DOHH2 (cell line): Measurements from ENCODE around the gene NLGN2.
"Not testable (repeated sequence)": the region's sequence is repeated elsewhere in the genome, so short reads cannot be mapped to it uniquely, and the experiment has no call there.

Source experiments
- H3F3A ChIP-seq: fragments of 200-600 bp; sonication (generic), shearing (Covaris generic); 2 replicates; pipeline ENCODE4 v1.6.0; 2016; ENCODE audit warnings: antibody characterized with exemption, mild to moderate bottlenecking; ENCODE audit not compliant: control insufficient read depth, insufficient read depth
- H3K27ac ChIP-seq: fragments of 200-600 bp; sonication (generic); 2 replicates; pipeline ENCODE4 v1.5.1; 2014; ENCODE audit warnings: low read depth, mild to moderate bottlenecking, low read length, moderate library complexity
- H3K27me3 ChIP-seq: fragments of 200-600 bp; sonication (generic); 2 replicates; pipeline ENCODE4 v1.6.1; 2014; ENCODE audit warnings: mild to moderate bottlenecking, low read length, mixed read lengths; ENCODE audit not compliant: control insufficient read depth
- H3K36me3 ChIP-seq: fragments of 200-600 bp; sonication (generic); 2 replicates; pipeline ENCODE4 v1.6.1; 2014; ENCODE audit warnings: mild to moderate bottlenecking, low read length, moderate library complexity, mixed read lengths; ENCODE audit not compliant: control insufficient read depth
- H3K4me1 ChIP-seq: fragments of 200-600 bp; sonication (generic); 2 replicates; pipeline ENCODE4 v1.6.1; 2014; ENCODE audit warnings: mild to moderate bottlenecking, low read length, mixed read lengths; ENCODE audit not compliant: control insufficient read depth
- H3K4me2 ChIP-seq: fragments of 200-600 bp; sonication (generic); 2 replicates; pipeline ENCODE4 v1.6.0; 2014; ENCODE audit warnings: mild to moderate bottlenecking, low read length, moderate library complexity
- H3K4me3 ChIP-seq: fragments of 200-600 bp; sonication (generic); 2 replicates; pipeline ENCODE4 v1.5.1; 2014; ENCODE audit warnings: mild to moderate bottlenecking, low read length, mixed read lengths
- H3K79me2 ChIP-seq: fragments of 200-600 bp; sonication (generic); 2 replicates; pipeline ENCODE4 v1.6.1; 2014; ENCODE audit warnings: mild to moderate bottlenecking, low read length, mixed read lengths; ENCODE audit not compliant: control insufficient read depth
- H3K9me2 ChIP-seq: fragments of 200-600 bp; sonication (generic); replicated peaks from 2 replicates; pipeline ENCODE4 v1.6.1; 2014; ENCODE audit warnings: mild to moderate bottlenecking, low read length, mixed read lengths; ENCODE audit not compliant: control insufficient read depth
- H3K9me3 ChIP-seq: fragments of 200-600 bp; sonication (generic); 2 replicates; pipeline ENCODE4 v1.6.1; 2014; ENCODE audit warnings: antibody characterized with exemption, low read length, mixed read lengths; ENCODE audit not compliant: control insufficient read depth, insufficient read depth
- H4K20me1 ChIP-seq: fragments of 200-600 bp; sonication (generic); 2 replicates; pipeline ENCODE4 v1.6.0; 2014; ENCODE audit warnings: low read depth, mild to moderate bottlenecking, antibody characterized with exemption, low read length, moderate library complexity; ENCODE audit not compliant: control insufficient read depth, insufficient read depth
- CTCF ChIP-seq: fragments of 200-600 bp; sonication (generic); IDR thresholded peaks from one replicate; pipeline ENCODE4 v1.5.1; 2014; ENCODE audit warnings: antibody characterized with exemption, mild to moderate bottlenecking, low read depth, low read length; ENCODE audit not compliant: poor library complexity, severe bottlenecking
- EZH2phosphoT487 ChIP-seq: fragments of 200-600 bp; sonication (generic); IDR thresholded peaks from 2 replicates; pipeline ENCODE4 v1.6.1; 2017; ENCODE audit warnings: borderline replicate concordance, mild to moderate bottlenecking, antibody characterized with exemption, low read length, moderate library complexity, mixed read lengths

The NLGN2 gene

GRCh38 chr17:7367083-7367482, 40.6 kb upstream of the NLGN2 start:
- Histone ChIP-seq H3K4me2 (no peak overlapping the region), H4K20me1 (no peaks in the 10 kb centered on the region), H3K36me3 (no peaks in the 10 kb centered on the region), H3K4me1 (no peaks in the 10 kb centered on the region), H3K79me2 (no peaks in the 10 kb centered on the region), H3F3A (no peaks in the 10 kb centered on the region), H3K4me3 (no peak overlapping the region), H3K9me3 (no peaks in the 10 kb centered on the region), H3K9me2 (no peaks in the 10 kb centered on the region), H3K27ac (no peak overlapping the region), H3K27me3 (peaks cover 8% of the 10 kb centered on the region; the same call in 1 of the 2 replicates)
- TF ChIP-seq EZH2phosphoT487, result no peak
- no peak for TF ChIP-seq CTCF

- no peak overlapping the region for H3K4me2 ChIP-seq
- no peak for TF ChIP-seq CTCF
- TF ChIP-seq EZH2phosphoT487, result no peak
- no peaks in the 10 kb centered on the region for H3K79me2 ChIP-seq
- peaks cover 11% of the 10 kb centered on the region; the same call in 1 of the 2 replicates for H3K27me3 ChIP-seq
- no peaks in the 10 kb centered on the region for H3K36me3 ChIP-seq
- H3F3A ChIP-seq, result no peaks in the 10 kb centered on the region
- no peak overlapping the region for H3K27ac ChIP-seq
- no peak overlapping the region for H3K4me3 ChIP-seq
- H3K9me2 ChIP-seq, result no peaks in the 10 kb centered on the region
- no peaks in the 10 kb centered on the region for H3K4me1 ChIP-seq
- H3K9me3 ChIP-seq, result no peaks in the 10 kb centered on the region
- no peaks in the 10 kb centered on the region for H4K20me1 ChIP-seq
These were observed 39.6 kb upstream of the NLGN2 start for GRCh38 chr17:7367918-7368598.

GRCh38 chr17:7368599-7368994, 39.0 kb upstream of the NLGN2 start:
- not testable (repeated sequence) for H3K4me2 ChIP-seq

GRCh38 chr17:7369825-7370224, 37.8 kb upstream of the NLGN2 start:
- Histone ChIP-seq H3K36me3 (no peaks in the 10 kb centered on the region), H3K27me3 (peaks cover 11% of the 10 kb centered on the region; the same call in 1 of the 2 replicates), H3K27ac (no peak overlapping the region), H3K9me2 (no peaks in the 10 kb centered on the region), H3K4me2 (no peak overlapping the region), H3K9me3 (no peaks in the 10 kb centered on the region), H3K4me3 (no peak overlapping the region), H3K79me2 (no peaks in the 10 kb centered on the region), H3K4me1 (no peaks in the 10 kb centered on the region), H3F3A (no peaks in the 10 kb centered on the region), H4K20me1 (no peaks in the 10 kb centered on the region)
- TF ChIP-seq CTCF, result no peak
- no peak for TF ChIP-seq EZH2phosphoT487

More at GRCh38 chr17:7368599-7368994, 39.0 kb upstream of the NLGN2 start:
- H3K27me3 ChIP-seq, result peaks cover 11% of the 10 kb centered on the region; the same call in 1 of the 2 replicates
- H4K20me1 ChIP-seq, H3K27ac ChIP-seq, H3K9me3 ChIP-seq, H3K4me1 ChIP-seq, H3F3A ChIP-seq, H3K9me2 ChIP-seq, H3K4me3 ChIP-seq, H3K79me2 ChIP-seq, H3K36me3 ChIP-seq: not testable (repeated sequence)
